Erythroblast (primary cell): Measurements from ENCODE around the gene HDAC4.

Experiments
- GATA1 ChIP-seq: IDR thresholded peaks from 2 replicates; pipeline ENCODE4 v1.6.1; 2011; ENCODE audit warnings: low read depth, mild to moderate bottlenecking, control low read depth, low read length, moderate library complexity
- POLR2A ChIP-seq: IDR thresholded peaks from 2 replicates; pipeline ENCODE4 v1.6.1; 2011; ENCODE audit warnings: mild to moderate bottlenecking, low read length

- TF ChIP-seq POLR2A: no peak
- no peak for TF ChIP-seq GATA1
Observed at GRCh38 chr2:239283288-239283945, 117.4 kb downstream of the HDAC4 start.
